Activated CD8-positive, alpha-beta memory T cell treated with anti-CD3 and anti-CD28 coated beads, Interleukin-2, amount 50 U/mL, for 4 hours (primary cell): Measurements from ENCODE around the gene RAB20.

ENCODE experiments used
- DNase-seq: peaks from one replicate; pipeline ENCODE4 v3.0.0-alpha.2; 2020

The RAB20 gene

DNA sequence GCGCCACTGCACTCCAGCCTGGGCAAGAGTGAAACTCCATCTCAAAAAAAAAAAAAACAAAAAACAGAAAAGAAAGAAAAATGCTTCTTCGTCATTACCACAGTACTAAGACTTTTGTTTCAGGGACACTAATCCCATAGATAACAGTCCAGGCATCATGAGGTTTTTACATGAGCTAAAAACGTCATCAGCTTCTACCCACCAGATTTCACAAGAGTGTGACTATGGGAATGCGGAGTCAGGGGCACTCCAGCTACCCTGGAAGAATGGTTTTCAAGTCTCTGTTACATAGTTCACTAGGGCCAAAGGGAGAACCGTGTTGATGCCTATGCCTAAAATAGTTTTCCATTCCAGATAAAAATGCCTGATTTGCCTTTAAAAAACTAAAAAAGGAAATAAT, 33.2 kb downstream of the RAB20 start:
- DNase-seq = no peak

DNA sequence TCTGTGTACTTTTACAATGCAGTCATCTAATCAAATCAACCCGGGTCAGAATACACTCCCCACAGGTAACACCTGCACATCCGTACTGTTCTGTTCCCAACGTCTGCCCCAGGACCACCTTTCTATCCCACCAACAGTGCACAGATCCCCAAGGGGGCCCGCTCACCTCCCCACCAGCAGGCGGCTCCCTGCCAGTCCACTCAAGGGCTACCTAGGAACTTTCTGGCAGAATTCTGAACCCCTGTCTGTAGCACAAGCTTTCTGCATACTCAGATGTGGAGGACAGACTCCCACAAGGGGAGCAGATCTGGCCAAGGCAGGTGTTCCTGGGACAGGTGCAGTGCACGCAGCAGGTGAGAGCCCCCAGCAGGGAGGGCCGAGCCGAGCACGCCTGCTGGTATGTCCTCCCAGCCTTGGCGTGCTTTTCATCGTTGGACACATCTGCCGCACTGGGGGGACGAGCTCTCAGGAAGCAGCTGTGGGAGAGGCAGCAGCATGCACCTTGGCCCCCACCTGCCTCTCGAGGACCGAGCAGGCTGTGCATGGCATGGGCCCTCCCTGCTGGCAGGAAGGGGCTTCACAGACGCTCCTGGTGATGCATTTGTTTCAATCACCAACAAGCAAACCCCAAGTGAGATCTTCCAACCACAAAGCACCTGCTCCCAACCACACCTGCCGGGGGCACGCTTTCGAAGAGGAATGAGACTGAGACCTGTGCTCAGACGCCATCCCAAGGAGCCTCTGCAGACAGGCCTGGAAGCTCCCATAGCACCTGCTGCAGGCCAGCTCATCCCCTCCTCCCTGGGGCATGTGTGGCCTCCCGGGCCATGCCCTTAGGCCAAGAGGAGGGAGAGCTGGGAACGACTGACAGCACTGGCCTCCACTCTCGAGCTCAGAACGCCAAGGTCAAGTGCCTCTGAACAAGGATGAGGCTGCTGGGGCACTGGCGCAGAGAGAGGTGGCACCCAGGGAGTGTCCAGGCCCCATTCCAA, 35.9 kb downstream of the RAB20 start:
- DNase-seq = no peak

DNA sequence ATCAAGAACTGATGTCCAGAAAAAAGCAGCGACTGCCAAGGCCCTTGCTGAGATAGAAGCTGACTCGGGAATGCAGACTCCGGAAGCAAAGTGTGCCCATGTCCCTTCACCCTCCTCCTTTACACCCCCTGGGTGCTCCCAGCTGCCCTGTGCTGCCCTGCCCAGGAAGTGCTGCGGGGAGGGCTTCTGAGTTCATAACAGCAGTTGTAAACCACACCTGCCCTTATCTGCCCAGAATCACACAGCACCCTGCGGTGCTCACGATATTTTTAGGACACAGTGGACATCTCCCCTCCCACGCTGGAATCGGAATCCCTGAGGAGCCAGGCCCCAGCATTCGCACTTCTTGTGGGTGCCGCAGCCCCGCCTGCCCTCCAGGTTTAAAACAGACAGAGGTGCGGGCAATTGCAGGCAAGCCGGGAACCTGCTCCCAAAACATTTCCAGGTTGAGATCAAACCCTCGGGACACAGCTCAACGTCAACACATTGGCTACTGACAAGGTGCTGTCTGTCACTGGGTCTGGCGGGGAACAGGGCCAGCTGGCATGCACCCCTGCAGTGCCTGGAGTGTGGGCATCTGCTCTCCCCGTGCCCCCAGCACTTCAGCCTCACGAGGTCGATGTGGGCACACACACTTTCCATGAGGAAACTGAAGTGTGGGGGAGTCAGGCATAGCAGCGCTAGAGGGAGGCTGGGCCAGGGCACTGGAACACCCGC, 36.8 kb downstream of the RAB20 start:
- DNase-seq = no peak

DNA sequence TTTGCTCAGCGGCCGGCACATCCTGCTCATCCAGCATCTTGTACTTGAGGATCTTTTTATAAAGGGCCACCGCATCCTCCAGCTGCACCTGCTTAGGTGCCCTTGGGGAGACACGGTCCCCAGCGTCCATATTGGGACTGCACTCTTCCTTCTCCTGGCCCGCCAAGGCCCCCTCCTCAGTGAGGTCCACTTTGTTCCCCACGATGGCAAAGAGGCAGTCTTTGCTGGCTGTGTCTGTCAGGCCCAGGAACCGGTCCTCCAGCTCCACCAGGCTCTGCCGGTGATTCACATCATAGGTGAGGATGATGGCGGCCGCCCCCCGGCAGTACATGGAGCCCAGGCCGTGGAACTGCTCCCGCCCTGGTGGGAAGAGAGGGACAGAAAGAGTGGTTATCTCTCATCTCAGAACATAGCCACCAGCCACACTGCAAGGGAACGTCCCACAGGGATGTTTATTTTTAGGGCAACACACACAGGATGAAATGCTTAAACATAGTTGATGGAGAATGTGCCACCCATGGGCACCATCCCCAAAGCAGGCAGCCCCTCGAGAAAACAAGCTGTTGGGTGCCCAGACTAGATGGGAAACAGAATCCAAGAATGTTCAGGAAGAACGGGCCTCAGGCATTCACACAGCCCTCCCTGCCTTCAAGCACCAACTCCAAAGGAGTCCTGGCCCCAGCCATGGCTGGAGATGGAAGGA, 37.5 kb downstream of the RAB20 start:
- no peak for DNase-seq

DNA sequence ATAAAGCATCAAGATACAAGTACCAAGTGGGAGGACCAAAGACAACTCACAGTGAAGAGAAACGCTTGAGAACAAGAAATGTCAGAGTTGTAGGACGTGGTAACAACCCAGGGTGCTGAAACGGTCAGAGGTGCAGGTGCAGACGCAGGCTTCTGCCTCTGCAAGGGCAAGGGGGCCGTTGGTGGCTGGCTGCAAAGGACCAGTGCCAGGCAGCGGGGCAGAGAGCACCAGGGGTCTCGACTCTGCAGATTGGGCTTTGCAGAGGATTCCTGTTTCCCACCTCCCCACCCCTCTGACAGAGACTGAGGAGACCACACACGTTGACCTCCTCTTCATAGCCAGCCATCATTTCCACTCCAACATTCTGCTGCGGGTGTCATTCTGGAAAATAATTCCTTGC, 38.3 kb downstream of the RAB20 start:
- DNase-seq = no peak

DNA sequence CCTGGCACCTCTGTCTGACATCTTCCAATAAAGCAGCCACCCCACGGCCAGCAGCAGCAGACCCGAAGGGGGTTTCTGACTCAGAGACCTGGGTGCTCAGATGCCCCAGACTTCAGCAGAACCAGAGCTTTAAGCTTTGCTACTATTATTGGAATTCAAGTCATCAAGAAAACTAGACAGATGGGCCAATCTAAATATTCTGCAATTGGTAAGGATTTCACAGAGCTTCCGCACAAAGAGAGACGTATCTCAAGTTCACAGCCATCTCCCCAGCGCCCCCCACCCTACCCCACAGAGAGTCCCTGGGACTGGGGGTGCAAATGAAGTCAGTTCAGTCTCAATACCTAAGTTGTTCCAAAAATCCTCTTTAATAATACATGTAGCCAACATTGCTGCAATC, 38.8 kb downstream of the RAB20 start:
- no peak for DNase-seq

DNA sequence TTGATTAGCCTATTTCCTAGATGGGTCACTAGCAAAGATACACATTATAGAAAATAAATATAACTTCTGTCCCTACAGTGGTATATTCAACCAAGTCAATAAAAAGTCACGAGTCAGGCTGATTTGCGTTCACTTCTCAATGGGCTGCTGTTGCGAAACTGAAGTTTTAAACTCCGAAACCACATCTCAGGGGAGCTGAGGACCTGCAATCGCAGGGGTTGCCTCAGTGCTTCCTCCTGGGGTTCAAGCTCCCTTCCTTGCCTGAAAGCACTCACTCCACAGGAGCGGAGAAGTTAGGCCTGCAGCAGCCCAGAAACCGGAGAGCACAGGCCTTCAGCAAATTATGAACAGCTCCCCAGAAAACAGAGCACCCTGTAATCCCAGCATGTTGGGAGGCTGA, 39.6 kb downstream of the RAB20 start:
- DNase-seq = no peak

DNA sequence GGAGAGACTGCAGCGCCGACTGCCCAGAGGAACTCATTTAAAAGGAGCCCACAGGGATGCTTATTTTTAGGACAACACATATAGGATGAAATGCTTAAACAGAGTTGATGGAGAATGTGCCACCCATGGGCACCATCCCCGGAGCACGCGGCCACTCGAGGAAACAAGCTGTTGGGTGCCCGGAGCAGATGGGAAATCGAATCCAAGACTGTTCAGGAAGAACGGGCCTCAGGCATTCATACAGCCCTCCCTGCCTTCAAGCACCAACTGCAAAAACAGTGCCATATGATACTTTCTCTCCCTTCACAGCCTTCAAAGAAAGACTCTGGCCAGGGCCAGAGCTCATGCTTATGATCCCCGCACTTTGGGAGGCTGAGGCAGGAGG, 40.2 kb downstream of the RAB20 start:
- no peak for DNase-seq

DNA sequence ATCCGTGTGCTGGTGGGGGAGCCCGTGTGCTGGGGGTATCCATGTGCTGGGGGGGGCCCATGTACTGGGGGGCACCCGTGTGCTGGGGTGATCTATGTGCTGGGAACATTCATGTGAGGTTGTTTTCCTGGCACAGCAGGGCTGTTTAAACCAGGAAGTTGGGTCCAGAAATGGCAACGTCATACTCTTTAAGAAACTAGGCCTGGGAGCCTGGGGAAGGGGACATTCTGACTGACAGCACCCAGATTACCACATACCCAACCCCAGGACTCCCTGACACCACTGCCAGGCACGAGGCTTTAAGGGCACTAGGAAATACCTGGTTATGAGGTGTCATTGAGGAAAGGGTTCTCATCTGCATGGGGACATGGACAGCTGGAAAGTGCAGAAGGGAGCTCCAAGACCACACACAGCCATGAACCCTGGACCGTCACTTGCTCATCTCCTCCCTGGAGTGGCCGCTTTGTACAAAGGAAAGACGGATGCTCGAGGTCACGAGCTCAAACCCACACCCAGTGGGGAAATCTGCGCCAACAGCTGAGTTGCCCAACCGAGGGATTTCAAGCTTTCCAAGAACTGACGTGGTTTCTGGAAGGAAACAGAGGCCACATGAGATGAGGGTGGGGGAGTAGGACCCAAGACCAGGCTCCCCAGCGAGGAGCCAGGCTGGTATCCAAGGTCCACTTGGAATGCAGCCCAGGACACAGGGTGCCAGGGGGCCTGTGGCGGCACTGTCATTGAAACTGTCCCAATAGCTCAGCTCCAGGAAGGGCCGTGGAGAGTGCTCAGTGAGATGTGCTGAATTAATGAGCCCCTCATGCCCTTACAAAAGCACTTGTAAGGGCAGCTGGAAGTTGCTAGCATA, 40.9 kb downstream of the RAB20 start:
- no peak for DNase-seq

DNA sequence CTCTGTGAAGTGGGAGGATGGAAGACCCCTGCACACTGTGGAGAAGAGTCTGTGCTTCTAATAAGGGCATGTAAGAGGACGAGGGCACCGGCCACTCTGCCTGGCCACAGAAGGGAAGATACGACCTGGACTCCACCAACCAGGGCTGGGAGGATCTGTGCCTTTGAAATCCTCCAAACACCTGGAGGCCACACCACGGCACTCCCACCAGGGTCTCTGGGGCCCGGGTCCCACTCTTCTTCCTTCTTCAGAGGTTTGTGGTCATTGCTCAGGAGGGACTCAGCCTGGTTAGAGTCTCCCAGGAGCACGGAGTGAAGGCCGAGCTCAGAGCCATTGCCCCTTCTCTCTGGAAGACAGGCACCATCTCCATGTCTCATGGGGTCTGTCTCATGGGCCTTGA, 42.0 kb downstream of the RAB20 start:
- no peak for DNase-seq

DNA sequence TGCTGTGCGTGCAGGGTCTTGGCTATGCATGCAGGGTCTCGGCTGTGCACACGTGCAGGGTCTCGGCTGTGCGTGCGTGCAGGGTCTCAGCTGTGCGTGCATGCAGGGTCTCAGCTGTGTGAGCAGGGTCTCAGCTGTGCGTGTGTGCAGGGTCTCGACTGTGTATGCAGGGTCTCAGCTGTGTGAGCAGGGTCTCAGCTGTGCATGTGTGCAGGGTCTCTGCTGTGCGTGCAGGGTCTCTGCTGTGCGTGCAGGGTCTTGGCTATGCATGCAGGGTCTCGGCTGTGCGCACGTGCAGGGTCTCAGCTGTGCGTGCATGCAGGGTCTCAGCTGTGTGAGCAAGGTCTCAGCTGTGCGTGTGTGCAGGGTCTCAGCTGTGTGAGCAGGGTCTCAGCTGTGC, 42.5 kb downstream of the RAB20 start:
- DNase-seq = no peak

DNA sequence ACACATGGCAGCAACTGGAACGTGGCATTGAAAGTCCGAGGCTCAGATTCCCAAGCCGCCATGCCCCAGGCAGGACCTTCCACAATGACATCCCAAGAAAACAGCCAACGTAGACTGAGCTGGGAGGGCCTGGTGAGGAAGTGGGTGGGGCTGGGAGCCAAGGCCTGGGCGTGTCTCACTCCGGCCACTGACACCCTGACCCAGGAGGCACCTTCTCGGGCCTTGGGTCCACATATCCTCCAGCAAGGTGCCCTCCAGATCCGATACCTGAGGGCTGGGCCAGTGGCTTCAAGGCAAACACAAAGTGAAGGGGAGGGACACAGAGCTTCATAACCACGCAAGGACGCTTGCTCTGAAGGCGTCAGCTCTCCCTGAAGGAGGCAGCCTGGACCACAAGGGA, 43.0 kb downstream of the RAB20 start:
- DNase-seq = no peak

DNA sequence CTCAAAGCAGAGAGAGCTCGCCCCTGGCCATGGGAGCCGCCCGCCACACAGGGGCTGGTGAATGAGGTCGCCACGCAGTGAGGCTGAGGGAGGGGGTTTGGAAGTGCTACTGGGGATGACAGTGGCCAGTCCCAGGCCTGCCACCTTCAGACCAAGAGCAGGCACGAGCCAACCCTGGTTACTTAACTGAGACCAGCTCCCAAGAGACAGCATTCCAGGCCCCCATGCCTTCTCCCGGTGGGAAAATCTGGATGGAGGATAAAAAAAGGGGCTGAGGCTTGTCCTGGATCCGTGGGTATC, 43.3 kb downstream of the RAB20 start:
- DNase-seq = no peak

DNA sequence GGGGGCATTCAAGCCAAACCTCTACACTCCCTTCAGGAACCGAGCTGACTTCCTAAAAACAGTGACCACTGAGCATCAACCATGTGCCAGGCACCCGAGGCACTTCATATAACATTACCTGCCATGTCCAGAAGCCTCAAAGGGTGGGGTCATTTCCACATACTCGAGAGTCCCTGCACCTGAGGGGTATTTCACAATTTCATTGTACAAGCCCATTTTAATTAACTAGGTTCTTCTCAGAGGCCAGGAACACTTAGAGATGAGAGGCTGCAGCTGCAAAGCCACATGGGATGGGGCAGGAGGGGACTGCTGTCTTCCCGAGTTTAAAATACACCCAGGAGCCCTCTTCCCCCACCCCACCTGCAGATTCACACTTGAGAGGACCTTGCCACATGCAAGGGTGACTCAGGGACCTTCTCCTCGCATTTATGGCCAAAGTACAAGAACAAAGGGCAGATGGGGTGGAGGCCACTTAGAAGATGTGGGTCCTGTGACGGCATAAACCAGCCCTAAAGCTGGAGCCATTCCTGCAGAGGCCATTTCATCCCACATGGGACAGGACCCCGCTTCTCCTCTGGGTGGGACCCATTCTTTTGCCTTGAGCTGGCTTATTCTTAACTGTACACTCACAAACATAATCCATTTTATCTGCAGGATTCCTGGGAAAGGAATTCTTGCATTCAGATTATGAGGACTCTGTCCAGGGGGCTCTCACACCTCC, 43.9 kb downstream of the RAB20 start:
- no peak for DNase-seq

DNA sequence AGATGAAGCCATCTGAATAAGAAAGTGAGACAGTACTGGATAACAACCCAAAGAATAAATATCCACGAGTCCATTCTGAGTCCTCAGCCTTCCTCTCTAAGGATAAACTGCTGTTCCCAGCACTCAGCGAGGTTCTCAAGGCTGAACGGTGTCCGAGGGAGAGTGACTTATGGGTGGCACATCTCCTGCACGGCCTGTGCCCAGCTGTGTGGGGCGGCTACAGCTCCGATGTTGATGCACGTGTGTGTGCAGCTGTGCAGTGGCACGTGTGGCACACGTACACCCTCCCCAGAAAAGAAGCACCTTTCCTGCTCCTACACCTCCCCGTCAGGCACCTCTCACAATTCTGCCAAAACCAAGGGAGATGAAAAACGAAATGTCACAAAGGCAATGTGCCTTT, 45.0 kb downstream of the RAB20 start:
- DNase-seq = no peak

DNA sequence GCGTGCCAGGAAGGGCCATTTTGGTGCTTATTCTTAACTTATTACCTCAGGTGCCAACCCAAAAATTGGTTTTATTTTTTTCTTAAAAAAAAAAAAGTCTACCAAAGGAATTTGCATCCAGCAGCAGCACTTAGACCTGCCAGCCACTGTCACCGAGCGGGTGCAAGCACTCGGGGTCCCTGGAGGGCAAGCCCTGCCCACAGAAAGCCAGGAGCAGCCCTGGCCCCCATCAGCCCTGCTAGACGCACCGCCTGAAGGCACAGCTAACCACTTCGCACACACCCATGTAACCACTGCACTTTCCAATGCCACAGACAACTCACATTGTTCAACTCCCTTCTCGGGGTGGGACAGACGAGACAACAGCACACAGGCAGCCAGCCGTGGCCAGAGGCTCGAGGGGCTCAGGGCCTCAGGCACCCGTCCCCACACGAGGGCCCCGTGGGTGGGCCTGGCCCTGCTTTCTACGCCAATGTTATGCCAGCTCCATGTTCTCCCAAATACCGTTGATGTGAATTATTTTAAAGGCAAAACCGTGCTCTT, 49.3 kb downstream of the RAB20 start:
- DNase-seq = no peak

DNA sequence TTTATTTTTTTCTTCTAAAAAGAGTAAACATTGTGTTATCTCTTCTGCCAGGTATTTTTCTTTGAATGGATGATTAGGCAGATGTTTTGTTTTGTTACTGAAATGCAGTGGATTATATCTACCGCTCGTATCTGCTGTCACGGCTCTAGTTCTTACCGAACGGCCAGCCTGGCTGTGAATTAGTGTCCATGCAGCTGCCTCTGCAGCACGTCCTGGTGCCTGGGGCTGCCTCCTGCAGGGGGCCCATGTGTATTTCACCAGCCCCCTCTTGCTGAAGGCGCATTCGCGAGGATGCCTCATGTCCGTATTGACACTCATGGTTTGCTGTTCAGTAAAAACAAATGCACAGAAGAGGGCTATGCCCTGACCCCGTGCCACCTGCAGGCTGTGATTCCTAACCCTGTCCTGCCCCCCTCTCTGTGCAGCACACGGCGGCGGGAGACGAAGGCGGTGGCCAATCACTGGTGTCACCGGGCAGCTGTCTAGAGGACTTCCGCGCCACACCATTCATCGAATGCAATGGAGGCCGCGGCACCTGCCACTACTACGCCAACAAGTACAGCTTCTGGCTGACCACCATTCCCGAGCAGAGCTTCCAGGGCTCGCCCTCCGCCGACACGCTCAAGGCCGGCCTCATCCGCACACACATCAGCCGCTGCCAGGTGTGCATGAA, 49.9 kb downstream of the RAB20 start:
- no peak for DNase-seq

DNA sequence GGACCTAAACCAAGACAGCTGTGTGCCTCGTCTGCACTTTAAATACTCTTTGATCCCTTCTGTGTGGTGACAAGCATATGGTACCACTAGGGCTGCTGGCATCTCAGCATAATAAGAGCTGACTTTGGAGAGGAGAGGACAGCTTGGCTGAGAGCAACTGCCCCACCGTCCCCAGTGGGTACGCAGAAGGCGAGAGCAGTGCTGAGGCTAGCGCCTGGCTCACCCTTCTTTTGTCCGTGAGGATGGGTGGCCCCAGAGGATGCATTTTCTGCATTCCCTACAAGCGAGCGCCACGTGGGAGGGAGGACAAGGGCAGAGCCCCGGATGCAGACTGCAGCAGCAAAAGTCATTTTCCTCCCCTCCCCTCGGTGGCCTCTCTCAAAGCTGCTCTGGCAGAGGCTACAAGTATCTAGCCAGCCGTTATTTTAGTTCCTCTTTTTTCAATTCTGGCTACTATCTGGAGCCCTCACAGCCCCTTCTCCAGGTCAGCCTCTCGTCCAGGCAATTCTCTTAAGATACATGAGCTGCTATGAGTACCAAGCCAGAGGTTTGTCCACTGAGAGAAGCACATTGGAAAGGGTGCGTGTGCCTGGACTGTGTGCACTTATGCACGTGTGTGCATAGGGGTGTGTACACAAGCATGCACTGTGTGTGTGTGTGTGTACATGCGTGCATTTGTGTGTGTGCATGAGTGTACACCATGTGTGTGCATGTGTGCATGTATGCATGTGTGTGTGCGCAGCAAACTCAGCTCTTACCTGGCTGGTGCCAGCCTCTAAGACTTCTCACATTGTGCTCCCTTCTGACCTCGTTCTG, 51.3 kb downstream of the RAB20 start:
- DNase-seq = no peak

DNA sequence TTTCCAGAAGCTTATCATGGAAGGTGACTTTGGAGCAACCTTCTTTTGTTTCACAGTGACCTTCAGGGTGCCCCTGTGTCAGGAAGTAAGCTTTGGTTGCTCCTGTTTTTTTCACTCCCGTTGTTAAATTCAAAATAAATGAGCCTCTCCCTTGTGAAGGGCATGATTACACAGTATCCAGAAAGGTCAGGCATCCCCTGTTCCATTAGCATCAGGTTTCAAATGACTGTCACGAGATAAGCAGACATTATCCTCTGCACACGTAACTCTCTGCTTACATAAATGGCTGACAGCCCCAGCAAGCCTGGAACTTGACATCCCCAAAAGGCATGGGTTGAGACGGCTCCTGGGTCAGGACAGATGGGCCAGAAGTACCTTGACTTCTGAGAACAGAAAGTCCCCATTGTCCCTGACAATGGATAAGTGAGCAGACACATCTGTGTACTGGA, 52.0 kb downstream of the RAB20 start:
- no peak for DNase-seq

DNA sequence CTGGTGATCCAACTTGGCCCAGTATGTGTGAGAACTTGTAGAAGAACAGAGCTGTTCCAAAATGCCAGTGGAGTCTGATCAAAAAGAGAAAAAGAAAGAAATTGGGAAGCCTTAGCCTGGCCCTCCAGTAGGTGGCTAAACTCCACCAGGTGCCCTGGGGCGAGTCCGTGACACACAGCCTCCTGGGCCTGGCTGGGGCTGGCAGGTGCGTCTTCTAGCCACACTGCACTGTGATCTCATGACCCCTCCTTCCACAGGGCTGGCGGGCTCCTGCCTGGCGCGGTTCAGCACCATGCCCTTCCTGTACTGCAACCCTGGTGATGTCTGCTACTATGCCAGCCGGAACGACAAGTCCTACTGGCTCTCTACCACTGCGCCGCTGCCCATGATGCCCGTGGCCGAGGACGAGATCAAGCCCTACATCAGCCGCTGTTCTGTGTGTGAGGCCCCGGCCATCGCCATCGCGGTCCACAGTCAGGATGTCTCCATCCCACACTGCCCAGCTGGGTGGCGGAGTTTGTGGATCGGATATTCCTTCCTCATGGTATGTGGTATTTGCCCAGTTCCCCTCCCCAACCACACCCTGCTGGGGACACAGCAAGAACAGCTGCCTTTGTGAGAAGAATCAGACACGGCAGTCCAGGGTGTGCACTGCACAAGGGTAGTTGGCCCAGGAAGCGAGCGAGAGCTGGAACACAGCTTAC, 53.7 kb downstream of the RAB20 start:
- DNase-seq = no peak
